ENCODE data around the gene AMPH.

GRCh38 chr7:38545977-38546376 is 85.2 kb downstream of the AMPH start:
- TF ChIP-seq BHLHE40 (IDR thresholded peaks at IDR 0.05; ENCODE audit: borderline replicate concordance) (no peak), CTBP1 (IDR thresholded peaks at IDR 0.05; ENCODE audit: borderline replicate concordance) (no peak), SP1 (IDR thresholded peaks at IDR 0.05) (no peak), ZNF384 (IDR thresholded peaks at IDR 0.05) (no peak), L3MBTL2 (conservative IDR thresholded peaks at IDR 0.05) (no peak), HDGF (IDR thresholded peaks at IDR 0.05; ENCODE audit: borderline replicate concordance) (no peak), PKNOX1 (IDR thresholded peaks at IDR 0.05) (no peak), ARNT (IDR thresholded peaks at IDR 0.05) (no peak)

Data from HEK293T (cell line).